B cell (primary cell): ENCODE results near the gene TMEM120A. TPM values are rescaled to one million over a fixed set of nuclear protein-coding genes. Genes with fewer than 3 reads are reported as not detected.

Source experiments
- ATAC-seq: fragments of 200-7000 bp; cut with Tn5 transposase; one replicate; pipeline ENCODE4 v1.10.0; 2021; ENCODE audit warnings: low read depth, mild to moderate bottlenecking, moderate number of reproducible peaks, moderate library complexity
- CTCF ChIA-PET: fragments of 350-600 bp; sonication (Branson Sonifier 250); formaldehyde crosslinking; loops from one replicate; lab custom pipeline; 2021; ENCODE audit warnings: antibody characterized with exemption, inconsistent platforms; lab: Charles Lee
- POLR2A ChIA-PET: fragments of 350-600 bp; sonication (Branson Sonifier 250); formaldehyde crosslinking; loops from one replicate; lab custom pipeline; 2021; ENCODE audit warnings: antibody characterized with exemption; lab: Charles Lee
- DNase-seq: peaks from one replicate; pipeline ENCODE4 v3.0.0; 2013
- H2AFZ ChIP-seq: 2 replicates; pipeline ENCODE4 v1.6.1; 2012; ENCODE audit warnings: mild to moderate bottlenecking, low read depth, low read length; ENCODE audit not compliant: insufficient read depth, poor library complexity, severe bottlenecking
- H3K27ac ChIP-seq, 2 donors: 1 replicate in 1 of 2; 2 replicates in 1 of 2; pipeline ENCODE4 v1.5.1; 2012 to 2013; ENCODE audit warnings: low read length in 2 of 2, mild to moderate bottlenecking in 2 of 2, moderate library complexity in 1 of 2
- H3K27me3 ChIP-seq, 4 experiments: fragments of 200-600 bp in 1 of 4; sonication (generic) in 1 of 4; replicated peaks in 1 of 4; 1 replicate in 2 of 4; 2 replicates in 2 of 4; pipeline versions ENCODE4 v1.6.1 to v1.7.0; 2013 to 2016; ENCODE audit warnings: low read length in 3 of 4, mild to moderate bottlenecking in 2 of 4, mixed read lengths in 1 of 4, moderate library complexity in 1 of 4; ENCODE audit not compliant: insufficient read depth in 4 of 4, control insufficient read depth in 3 of 4; ENCODE audit errors: control extremely low read depth in 1 of 4
- H3K36me3 ChIP-seq, 2 experiments: replicated peaks in 1 of 2; 1 replicate in 1 of 2; 2 replicates in 1 of 2; pipeline versions ENCODE4 v1.6.1 to v1.7.1; 2013; ENCODE audit warnings: low read length in 1 of 2; ENCODE audit not compliant: insufficient read depth in 2 of 2, control insufficient read depth in 1 of 2; ENCODE audit errors: control extremely low read depth in 1 of 2, extremely low read depth in 1 of 2
- H3K4me1 ChIP-seq, 2 donors: fragments of 200-600 bp in 1 of 2; sonication (generic) in 1 of 2; 1 replicate in 1 of 2; 2 replicates in 1 of 2; pipeline versions ENCODE4 v1.5.1 to v1.6.1; 2013 to 2017; ENCODE audit warnings: low read length in 2 of 2; ENCODE audit not compliant: control insufficient read depth in 2 of 2, insufficient read depth in 2 of 2
- H3K4me2 ChIP-seq: replicated peaks from 2 replicates; pipeline ENCODE3; 2012; ENCODE audit warnings: mild to moderate bottlenecking, low read depth, low read length; ENCODE audit not compliant: poor library complexity, severe bottlenecking
- H3K4me3 ChIP-seq, 5 experiments: fragments of 200-600 bp in 1 of 5; sonication (generic) in 1 of 5; 1 replicate in 3 of 5; 2 replicates in 2 of 5; pipeline versions ENCODE4 v1.5.1 to v1.7.0; 2011 to 2016; ENCODE audit warnings: low read length in 4 of 5, mild to moderate bottlenecking in 4 of 5, low read depth in 2 of 5, control low read depth in 1 of 5, moderate library complexity in 1 of 5; ENCODE audit not compliant: insufficient read depth in 1 of 5; ENCODE audit errors: control extremely low read depth in 1 of 5, extremely low read depth in 1 of 5
- H3K79me2 ChIP-seq: fragments of 200-600 bp; sonication (generic); one replicate; pipeline ENCODE4 v1.6.0; 2016; ENCODE audit warnings: low read length; ENCODE audit not compliant: control insufficient read depth, insufficient read depth
- H3K9ac ChIP-seq: fragments of 200-600 bp; sonication (generic); 2 replicates; pipeline ENCODE4 v1.6.1; 2017; ENCODE audit warnings: mild to moderate bottlenecking, low read length, moderate library complexity
- H3K9me3 ChIP-seq, 3 donors: one replicate each; pipeline versions ENCODE4 v1.6.1 to v1.7.1; 2013; ENCODE audit warnings: low read length in 2 of 3; ENCODE audit not compliant: control insufficient read depth in 2 of 3, insufficient read depth in 1 of 3; ENCODE audit errors: control extremely low read depth in 1 of 3
- H4K20me1 ChIP-seq: 2 replicates; pipeline ENCODE4 v1.6.0; 2012; ENCODE audit warnings: mild to moderate bottlenecking, low read length; ENCODE audit not compliant: insufficient read depth, control insufficient read depth, poor library complexity, severe bottlenecking
- H3K27ac Mint-ChIP-seq: one replicate; pipeline ENCODE4 v1.8.0; 2021; ENCODE audit warnings: mixed read lengths
- H3K27me3 Mint-ChIP-seq: one replicate; pipeline ENCODE4 v1.8.0; 2021; ENCODE audit warnings: mixed read lengths
- H3K4me1 Mint-ChIP-seq: one replicate; pipeline ENCODE4 v1.8.0; 2021; ENCODE audit warnings: mixed read lengths
- H3K4me3 Mint-ChIP-seq: one replicate; pipeline ENCODE4 v1.8.0; 2021; ENCODE audit warnings: mixed read lengths
- H3K9me3 Mint-ChIP-seq: one replicate; pipeline ENCODE4 v1.8.0; 2022; ENCODE audit warnings: mixed read lengths; ENCODE audit not compliant: insufficient read depth
- CTCF ChIP-seq: fragments of 200-600 bp; IDR thresholded peaks from one replicate; pipeline ENCODE4 v1.8.0; 2022; ENCODE audit warnings: antibody characterized with exemption, mild to moderate bottlenecking
- EZH2 ChIP-seq: IDR thresholded peaks from 2 replicates; pipeline ENCODE4 v1.6.1; 2012; ENCODE audit warnings: borderline replicate concordance, low read depth, mild to moderate bottlenecking, moderate library complexity, low read length; ENCODE audit not compliant: insufficient read depth, poor library complexity, severe bottlenecking
- WGBS: methylation state at CpG from one replicate; pipeline ENCODE4 v1.1.5; 2013; ENCODE audit warnings: missing lambda C conversion rate; ENCODE audit not compliant: insufficient coverage; 5-methylcytosine and 5-hydroxymethylcytosine counted together
- intact Hi-C: fragments of 100-400 bp; cut with micrococcal nuclease; formaldehyde crosslinking; loops from one replicate; pipeline ENCODE4 v1.10.0; 2022
- polyA plus RNA-seq: library from polyadenylated mRNA; depleted of rRNA; stranded (reverse); fragments of >200 nt; gene quantifications from 2 replicates; pipeline ENCODE4 v1.2.3, GENCODE V29; 2012
- total RNA-seq, 2 donors: library from RNA; stranded (reverse); fragments of 120-200 nt in 1 of 2; gene quantifications; 1 replicate in 1 of 2; 2 replicates in 1 of 2; pipeline versions ENCODE4 v1.2.3 to v1.2.4, GENCODE V29; 2013 to 2022

Gene TMEM120A
- total and polyA plus RNA-seq, 2 donors (not counting 1 experiment from before 2014, with no cell fraction given) = 39.0 to 49.3 TPM

GRCh38 chr7:75995052-75995471 is 667 bp upstream of the TMEM120A start:
- peak overlapping the region; percentile 85 for H2AFZ ChIP-seq
- H3K9ac ChIP-seq = peak overlapping the region; percentile 89
- H3K9me3 ChIP-seq = no peaks in the 10 kb centered on the region
- POLR2A ChIA-PET = interaction anchor here (0.7 to 1.2 kb wide), 3 partner anchors 17 to 80 kb away, joined by 3 to 5 read pairs (median 4); partner anchors contain the start of genes MDH2, POR and STYXL1
- H3K27me3 ChIP-seq = no peaks in the 10 kb centered on the region
- H3K4me3 ChIP-seq = peak overlapping the region in 4 of 5 experiments; percentile 71 to 94 (median 91)
- Mint-ChIP-seq H3K9me3 (no peaks in the 10 kb centered on the region), H3K4me3 (peak overlapping the region; percentile 80), H3K27me3 (no peaks in the 10 kb centered on the region), H3K4me1 (peaks cover 31% of the 10 kb centered on the region), H3K27ac (peak overlapping the region; percentile 67)
- H3K4me2 ChIP-seq = peak overlapping the region; percentile 100
- 92% methylated on average over 7 of the region's 11 CpGs for WGBS
- ATAC-seq (no peak), DNase-seq (no peak)
- intact Hi-C loops = loop anchor here (2.0 kb wide), 4 partner anchors 54 to 256 kb away; partner anchors contain the start of genes HIP1, MDH2, POR and RHBDD2
- CTCF ChIA-PET = no interaction called here
- no peak overlapping the region for H3K27ac ChIP-seq
- no peaks in the 10 kb centered on the region for H4K20me1 ChIP-seq
- H3K36me3 ChIP-seq = no peaks in the 10 kb centered on the region
- H3K79me2 ChIP-seq = peaks cover 5% of the 10 kb centered on the region
- TF ChIP-seq EZH2 (no peak), CTCF (no peak)
- peaks cover 8 to 16% of the 10 kb centered on the region in 2 donors for H3K4me1 ChIP-seq

DNA sequence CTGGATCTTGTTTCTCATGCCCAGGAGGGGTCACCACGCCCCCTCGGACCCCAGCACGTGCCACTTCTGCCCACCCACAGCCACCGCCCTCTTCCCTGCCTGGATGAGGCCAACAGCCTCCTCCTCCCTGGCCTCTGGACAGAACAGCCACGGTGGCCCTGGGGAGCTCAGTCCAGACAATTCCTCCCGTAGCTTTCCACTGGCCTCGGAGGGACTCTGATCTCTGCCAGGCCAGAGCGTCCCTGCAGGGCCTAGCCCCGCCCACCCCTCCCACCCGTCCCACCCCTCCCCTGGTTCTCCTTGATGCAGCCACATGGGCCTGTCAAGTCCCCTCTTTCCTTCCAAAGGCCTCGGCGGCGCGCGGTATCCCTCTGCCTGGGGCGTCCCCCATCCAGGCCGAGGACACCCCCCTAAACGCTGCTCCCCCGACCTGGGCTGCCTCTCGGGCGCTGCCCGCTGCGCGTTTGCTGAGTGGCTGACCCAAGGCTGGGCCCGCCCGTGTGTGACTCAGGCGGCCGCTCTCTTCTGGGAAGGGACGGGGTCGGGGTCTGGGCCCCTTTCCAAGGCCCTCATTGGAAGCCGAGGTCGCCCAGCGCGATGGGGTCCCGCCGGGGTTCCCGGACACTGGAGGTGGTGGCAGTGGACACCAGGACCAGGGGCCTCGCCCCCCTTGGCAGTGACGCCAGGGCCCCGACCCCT is 557 bp downstream of the TMEM120A start:
- CTCF ChIA-PET = no interaction called here

More for the DNA sequence above, 557 bp downstream of the TMEM120A start:
- Histone ChIP-seq H3K36me3 (no peaks in the 10 kb centered on the region), H4K20me1 (no peaks in the 10 kb centered on the region), H3K4me2 (peak overlapping the region; percentile 100), H3K4me1 (peaks cover 8 to 27% of the 10 kb centered on the region in 2 donors), H3K4me3 (peak overlapping the region; percentile 17 to 94 (median 90)), H3K9me3 (no peaks in the 10 kb centered on the region), H2AFZ (peak overlapping the region; percentile 85), H3K79me2 (peaks cover 5% of the 10 kb centered on the region), H3K9ac (peak overlapping the region; percentile 89), H3K27me3 (no peaks in the 10 kb centered on the region), H3K27ac (peak overlapping the region in 1 of 2 donors; percentile 70)
- no peaks in the 10 kb centered on the region for H3K27me3 Mint-ChIP-seq
- no peak overlapping the region for H3K27ac Mint-ChIP-seq
- H3K4me3 Mint-ChIP-seq = peak overlapping the region; percentile 80
- peaks cover 38% of the 10 kb centered on the region for H3K4me1 Mint-ChIP-seq
- H3K9me3 Mint-ChIP-seq = no peaks in the 10 kb centered on the region
- peak; percentile 23 for DNase-seq
- no peak for ATAC-seq
- TF ChIP-seq EZH2 (no peak), CTCF (no peak)
- POLR2A ChIA-PET = interaction anchor here (1.1 to 1.2 kb wide), 2 partner anchors 79 to 116 kb away, joined by 4 to 5 read pairs; partner anchors contain the start of gene POR
- intact Hi-C loops = loop anchor here (2.0 kb wide), 4 partner anchors 55 to 255 kb away; partner anchors contain the start of genes HIP1, MDH2, POR and RHBDD2
- WGBS = 8% methylated on average over 35 of the region's 40 CpGs
